Iris pigment epithelial cell (primary cell): Measurements from ENCODE around the gene TRIO.
"Not testable (repeated sequence)": the region's sequence is repeated elsewhere in the genome, so short reads cannot be mapped to it uniquely, and the experiment has no call there.

Experiments
- DNase-seq: peaks from one replicate; pipeline ENCODE4 v3.0.0-alpha.2; 2011; ENCODE audit warnings: low read depth

The TRIO gene

DNA sequence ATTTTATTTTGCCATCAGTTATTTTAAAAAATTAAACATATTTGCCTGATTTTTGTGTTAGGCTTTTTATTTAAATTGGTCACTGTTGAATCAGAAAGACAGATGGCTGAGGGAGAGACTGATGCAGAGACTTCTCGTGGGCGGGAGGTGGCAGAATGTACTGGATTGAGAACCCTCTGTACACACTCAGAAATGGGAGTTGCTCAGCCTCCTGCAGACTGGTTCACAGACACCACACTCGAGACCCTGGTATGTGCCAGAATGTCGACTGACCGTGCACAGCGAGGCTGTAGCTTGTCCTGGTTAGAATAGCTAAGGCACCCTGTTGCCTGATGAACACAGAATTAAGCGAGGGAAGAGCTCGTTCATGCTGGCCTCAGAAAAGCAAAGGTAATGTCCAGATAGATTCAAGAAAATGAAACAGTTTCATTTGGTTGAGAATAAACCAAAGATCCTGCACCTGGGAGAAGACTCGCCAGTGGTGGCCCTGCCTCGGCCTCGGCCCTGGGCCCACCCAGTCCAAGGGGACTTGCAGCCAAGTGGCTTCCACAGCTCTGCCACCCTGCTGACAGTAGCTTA lies 367.1 kb downstream of the TRIO start:
- no peak for DNase-seq

DNA sequence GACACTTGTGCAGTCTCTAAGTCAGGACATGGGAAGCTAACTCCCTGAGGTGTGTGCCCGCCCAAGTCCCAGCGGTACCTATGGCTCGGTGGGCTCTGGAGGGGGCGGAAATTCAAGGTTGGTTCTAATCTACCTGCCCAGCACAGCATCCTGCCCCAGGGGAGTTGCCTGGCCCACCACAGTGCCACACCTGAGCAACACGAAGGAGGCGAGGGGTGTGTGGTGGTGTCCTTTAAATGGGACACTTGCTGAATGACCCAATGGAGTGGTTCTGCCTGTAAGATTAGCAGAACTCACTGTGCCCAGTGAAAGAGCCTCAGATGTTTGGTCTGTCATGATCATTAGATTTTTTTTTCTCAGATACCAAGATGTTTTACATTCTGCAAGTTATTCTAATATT lies 367.7 kb downstream of the TRIO start:
- DNase-seq: no peak

GRCh38 chr5:14512574-14512973 lies 369.4 kb downstream of the TRIO start:
- DNase-seq: no peak

DNA sequence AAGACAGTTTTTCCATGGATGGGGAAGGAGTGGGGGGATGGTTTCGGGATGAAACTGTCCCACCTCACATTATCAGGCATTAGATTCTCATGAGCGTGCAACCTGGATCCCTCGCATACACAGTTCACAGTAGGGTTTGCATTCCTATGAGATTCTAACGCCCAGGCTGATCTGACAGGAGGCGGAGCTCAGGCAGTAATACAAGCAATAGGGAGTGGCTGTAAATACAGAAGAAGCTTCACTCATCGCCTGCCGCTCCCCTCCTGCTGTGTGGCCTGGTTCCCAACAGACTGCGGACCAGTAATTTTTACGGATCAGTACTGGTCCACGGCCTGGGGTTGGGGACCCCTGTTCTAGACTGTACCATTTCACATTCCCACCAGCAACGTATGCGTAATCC lies 370.1 kb downstream of the TRIO start:
- DNase-seq: no peak

DNA sequence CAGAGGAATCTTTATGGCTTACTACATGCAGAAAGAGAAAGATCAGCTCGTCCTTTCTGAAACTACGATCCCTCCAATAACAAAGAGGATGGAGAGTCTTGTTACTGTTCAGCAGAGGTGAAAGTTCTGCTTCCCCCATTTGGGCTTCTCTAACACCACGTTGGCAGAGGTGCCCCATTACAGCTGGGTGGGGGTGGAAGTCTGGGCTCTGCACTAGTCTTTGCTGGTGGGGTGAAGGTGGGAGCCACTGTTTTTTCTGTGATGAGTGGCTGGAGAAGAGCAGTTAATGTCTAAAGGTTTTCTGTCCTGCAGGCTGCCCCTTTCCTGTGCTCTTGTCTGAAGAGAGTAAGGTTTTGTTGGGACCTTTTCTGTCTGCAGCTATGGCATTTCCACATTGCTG lies 373.8 kb downstream of the TRIO start:
- DNase-seq: no peak

GRCh38 chr5:14518638-14519037 lies 375.5 kb downstream of the TRIO start:
- no peak for DNase-seq

- DNase-seq: no peak
These were observed 378.6 kb downstream of the TRIO start for GRCh38 chr5:14521748-14522147.

DNA sequence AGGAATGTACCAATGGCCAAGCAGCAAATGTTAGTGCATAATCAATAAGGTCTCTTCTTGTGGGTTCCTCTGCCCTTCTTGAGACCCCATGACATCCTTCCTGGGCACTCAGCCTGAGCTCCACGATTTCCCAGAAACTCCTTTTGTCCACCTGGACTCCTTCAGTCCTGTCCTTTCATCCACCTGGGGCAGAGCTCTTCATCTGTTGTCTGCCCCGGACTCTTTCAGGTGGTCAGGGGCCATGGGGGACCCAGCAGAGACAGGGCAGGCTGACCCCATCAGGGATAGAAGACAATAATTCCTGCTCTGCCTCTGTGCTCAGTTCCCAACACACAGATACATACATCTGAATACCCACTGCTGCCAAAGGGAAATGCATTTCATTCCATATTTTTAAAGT lies 379.6 kb downstream of the TRIO start:
- no peak for DNase-seq

DNA sequence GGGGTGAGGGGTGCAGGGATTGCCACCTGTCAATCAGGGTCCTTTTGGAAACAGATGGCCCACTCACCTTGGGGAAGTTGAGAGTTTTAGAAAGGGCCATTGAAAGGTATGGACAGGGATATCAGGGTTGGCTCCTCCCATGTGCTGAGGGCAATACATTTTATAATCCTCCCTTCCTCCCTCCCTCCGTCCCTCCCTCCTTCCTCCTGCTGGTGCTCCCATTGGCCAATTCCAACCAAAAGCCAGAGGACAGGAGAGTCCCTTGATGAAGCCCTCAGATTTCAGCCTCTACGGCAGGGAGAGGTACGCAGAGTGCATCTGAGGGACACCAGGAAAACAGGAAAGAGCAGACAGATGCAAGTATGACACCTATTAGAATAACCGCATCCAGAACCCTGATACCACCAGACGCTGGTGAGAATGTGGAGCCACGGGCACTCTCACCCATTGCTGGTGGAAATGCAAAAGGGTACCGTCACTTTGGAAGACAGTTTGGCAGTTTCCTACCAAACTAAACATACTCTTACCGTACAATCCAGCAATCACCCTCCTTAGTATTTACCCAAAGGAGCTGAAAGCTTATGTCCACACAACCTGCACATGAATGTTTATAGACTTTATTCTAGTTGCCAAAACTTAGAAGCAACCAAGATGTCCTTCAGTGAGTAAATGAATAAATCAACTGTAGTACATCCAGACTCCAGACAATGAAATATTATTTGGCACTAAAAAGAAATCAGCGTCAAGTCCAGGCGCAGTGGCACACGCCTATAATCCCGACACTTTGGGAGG lies 380.3 kb downstream of the TRIO start:
- DNase-seq: no peak

DNA sequence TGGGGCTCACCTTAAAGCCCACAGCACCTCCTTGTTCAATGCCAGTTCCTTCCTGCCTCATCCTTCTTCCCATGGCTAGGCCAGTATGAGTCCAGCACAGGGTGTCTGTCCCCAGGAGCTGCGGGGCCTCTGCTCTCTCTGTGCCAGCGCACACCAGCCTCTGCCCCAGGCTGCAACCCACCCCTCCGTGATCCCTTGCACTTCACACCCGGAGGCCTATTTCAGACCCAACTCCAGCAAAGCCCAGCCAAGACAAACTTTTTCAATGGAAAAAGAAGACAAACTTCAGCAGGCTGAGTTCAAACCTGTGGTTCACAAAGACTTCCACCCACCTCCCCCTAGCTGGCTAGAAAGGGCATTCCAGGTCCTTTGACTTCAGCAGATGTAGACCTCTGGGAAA lies 382.3 kb downstream of the TRIO start:
- DNase-seq: no peak

DNA sequence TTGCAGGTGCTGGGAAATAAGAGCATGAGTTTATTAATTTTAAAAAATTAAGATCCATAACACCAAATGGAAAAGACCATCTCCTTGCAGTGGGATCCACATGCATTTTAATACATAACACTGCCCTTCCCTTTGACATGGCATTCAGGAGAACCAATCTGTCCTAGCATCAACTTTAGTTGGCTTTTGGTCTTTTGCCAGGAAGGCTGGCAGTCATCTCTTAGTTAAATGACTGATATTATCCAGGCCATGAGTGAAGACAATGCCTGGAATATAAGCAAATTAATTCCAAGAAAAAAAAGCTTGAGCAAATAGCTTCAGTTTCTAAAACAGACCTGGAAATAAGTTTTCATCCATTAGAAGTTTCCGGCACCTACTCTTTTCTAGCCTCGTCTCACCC lies 383.4 kb downstream of the TRIO start:
- DNase-seq: no peak

GRCh38 chr5:14528115-14528514 lies 385.0 kb downstream of the TRIO start:
- no peak for DNase-seq

DNA sequence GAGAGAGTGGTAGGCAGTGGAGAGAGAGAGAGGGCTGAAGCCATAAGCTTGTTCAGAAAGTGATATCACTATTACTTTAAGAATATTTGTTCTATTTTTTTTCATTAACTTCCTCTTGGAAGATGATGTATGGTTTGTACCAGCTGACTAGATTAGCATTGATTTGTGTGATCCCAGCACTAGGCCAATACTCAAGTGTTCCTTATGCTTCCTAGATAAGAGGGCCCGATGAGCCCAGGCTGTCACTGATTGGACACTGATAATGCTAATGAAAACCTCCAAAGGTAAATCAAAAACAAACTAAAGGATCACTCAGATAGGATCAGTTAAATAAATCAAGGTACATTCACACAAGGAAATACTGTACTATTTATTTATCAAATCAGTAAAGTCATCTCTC lies 385.8 kb downstream of the TRIO start:
- DNase-seq: no peak

GRCh38 chr5:14531668-14532067 lies 388.5 kb downstream of the TRIO start:
- DNase-seq: no peak

DNA sequence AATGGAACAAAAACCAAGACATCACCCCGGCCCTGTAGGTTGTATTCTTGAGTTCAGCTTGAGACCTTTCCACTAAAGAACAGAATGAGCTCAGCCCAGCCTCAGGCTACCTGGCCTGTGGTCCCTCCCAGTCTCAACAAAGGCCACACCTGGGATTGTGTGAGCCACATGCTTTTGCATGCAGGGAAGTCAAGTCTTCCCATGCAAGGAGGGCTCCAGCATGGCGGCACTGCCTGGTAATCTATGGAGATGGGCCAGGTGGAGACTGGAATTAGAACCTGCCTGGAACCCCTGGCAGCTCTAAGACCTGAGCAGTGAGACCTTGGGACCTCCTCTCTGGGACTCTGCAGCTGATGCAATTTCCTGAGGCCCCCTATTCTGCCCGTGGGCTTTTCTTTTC lies 389.0 kb downstream of the TRIO start:
- DNase-seq: no peak

- peak; percentile 5 for DNase-seq
These were observed 391.6 kb downstream of the TRIO start for GRCh38 chr5:14534773-14535172.

DNA sequence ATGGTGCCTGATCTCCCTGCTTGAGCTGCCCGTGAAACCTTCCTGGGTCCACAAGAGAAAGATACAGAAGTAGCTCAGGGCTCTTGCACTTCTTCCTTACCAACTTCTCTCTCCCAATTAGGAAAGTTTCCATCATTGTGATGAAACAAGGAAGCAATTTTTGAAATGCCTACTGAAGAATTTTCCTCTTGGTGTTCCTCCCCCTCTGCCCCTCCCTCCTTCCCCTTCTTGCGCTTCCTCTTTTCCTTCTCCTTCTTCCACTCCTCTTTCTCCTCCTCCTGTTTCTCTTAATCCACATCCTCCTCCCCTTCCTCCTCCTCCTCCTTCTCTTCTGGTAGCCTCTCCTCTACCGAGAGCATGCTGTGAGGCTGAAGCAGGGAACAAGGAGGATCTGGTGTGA lies 402.2 kb downstream of the TRIO start:
- no peak for DNase-seq

DNA sequence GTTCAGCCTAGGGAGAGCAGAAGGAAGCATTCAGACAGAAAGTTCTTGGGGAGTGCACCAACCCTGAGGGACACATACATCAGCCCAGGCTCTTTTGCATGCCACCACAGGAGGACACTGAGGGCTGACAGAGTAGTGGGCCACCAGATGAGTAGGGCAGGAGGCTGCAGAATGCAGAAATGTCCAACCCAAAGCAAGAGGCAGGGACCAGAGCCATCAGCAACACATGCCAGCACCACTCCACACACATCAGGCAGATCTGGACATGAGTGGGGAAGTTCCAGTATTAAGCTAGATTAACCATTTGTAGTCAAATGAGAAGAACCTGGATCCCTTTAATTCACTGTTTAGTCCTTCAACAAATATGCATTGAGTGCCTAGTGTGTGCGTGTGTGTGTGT lies 402.7 kb downstream of the TRIO start:
- no peak for DNase-seq

DNA sequence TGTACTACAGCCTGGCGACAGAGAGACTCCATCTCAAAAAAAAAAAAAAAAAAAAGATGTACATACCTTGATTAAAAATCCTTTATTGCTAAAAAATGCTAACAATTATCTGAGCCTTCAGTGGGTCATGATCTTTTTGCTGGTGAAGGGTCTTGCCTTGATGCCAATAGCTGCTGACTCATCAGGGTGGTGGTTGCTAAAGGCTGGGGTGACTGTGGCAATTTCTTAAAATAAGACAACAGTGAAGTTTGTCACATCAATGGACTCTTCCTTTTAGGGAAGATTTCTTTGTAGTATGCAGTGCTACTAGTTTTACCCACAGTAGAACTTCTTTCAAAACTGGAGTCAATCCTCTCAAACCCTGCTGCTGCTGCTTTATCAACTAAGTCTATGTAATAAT lies 404.5 kb downstream of the TRIO start:
- DNase-seq: no peak

DNA sequence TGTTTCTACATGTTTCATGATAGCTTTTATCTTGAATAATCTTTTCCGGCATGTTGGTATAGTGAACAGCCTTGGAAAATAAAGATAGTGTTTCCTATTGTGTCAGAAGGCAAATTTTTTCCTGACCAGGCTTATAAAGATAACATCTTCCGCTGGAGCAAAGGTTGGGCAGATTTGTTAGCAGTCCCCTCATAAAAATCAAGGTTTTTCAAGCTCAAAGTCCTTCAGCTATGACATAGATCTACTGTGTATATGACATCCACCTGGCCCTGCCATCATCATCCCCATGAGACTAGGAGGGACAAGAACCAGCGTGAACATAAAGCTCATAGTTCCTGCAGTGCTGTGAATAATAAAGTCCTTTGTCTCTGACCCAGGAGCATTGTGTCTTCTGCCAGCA lies 408.1 kb downstream of the TRIO start:
- no peak for DNase-seq

GRCh38 chr5:14552017-14552416 lies 408.9 kb downstream of the TRIO start:
- peak; percentile 23 for DNase-seq

DNA sequence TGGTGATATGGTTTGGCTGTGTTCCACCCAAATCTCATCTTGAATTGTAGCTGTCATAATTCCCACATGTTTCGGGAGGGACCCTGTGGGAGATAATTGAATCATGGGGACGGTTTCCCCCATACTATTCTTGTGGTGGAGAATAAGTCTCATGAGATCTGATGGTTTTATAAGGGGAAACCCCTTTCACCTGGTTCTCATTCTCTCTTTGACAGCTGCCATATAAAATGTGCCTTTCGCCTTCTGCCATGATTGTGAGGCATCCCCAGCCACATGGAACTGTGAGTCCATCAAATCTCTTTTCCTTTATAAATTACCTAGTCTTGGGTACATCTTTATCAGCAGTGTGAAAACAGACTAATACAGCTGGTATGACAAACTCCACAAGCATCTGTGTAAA lies 411.1 kb downstream of the TRIO start:
- not testable (repeated sequence) for DNase-seq

DNA sequence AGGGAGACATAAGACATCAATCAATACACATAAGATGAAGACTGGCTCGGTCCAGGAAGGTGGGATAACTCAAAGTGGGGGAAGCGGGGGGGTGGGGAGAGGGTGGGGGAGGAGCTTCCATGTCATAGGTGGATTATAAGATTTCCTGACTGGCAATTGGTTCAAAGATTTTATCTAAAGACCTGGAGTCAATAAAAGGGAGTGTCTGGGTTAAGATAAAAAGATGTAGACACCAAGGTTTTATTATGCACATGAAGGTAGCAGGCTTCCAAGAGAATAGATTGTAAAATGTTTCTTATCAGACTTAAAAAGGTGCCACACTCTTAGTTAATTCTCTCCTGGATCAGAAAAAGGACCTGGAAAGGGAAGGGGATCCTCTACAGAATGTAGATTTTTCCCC lies 412.9 kb downstream of the TRIO start:
- no peak for DNase-seq

- no peak for DNase-seq
These were observed 414.1 kb downstream of the TRIO start for GRCh38 chr5:14557203-14557770.
